Endothelial cell of umbilical vein (primary cell): Measurements from ENCODE around the gene CABYR.

Experiments
- FOS ChIP-seq: IDR thresholded peaks from 2 replicates; pipeline ENCODE4 v1.6.1; 2011; ENCODE audit warnings: mild to moderate bottlenecking, low read length, moderate library complexity, borderline replicate concordance; ENCODE audit not compliant: insufficient read depth
- GATA2 ChIP-seq: IDR thresholded peaks from 2 replicates; pipeline ENCODE4 v1.7.0; 2011; ENCODE audit warnings: low read depth, mild to moderate bottlenecking, moderate library complexity, mixed read lengths, low read length; ENCODE audit not compliant: insufficient read length, insufficient read depth
- MYC ChIP-seq: IDR thresholded peaks from one replicate; pipeline ENCODE4 v1.6.1; 2011; ENCODE audit warnings: mild to moderate bottlenecking, low read depth, low read length
- POLR2A ChIP-seq: IDR thresholded peaks from 2 replicates; pipeline ENCODE4 v1.6.1; 2012; ENCODE audit warnings: low read depth, mild to moderate bottlenecking, control low read depth, low read length
- POLR2AphosphoS5 ChIP-seq: IDR thresholded peaks from 2 replicates; pipeline ENCODE4 v1.6.1; 2012; ENCODE audit warnings: low read depth, mild to moderate bottlenecking, control low read depth, low read length, moderate library complexity; ENCODE audit not compliant: insufficient read depth
- TF ChIP-seq, protein P1 (sequence below): IDR thresholded peaks from 2 replicates; pipeline ENCODE4 v1.6.1; 2011; ENCODE audit not compliant: insufficient read depth, insufficient read length
- TF ChIP-seq, protein P2 (sequence below), 2 donors: IDR thresholded peaks; 1 replicate in 1 of 2; 2 replicates in 1 of 2; pipeline ENCODE4 v1.5.1; 2011; ENCODE audit warnings: low read length in 2 of 2, mild to moderate bottlenecking in 2 of 2, moderate library complexity in 2 of 2, control low read depth in 1 of 2, inconsistent platforms in 1 of 2, low read depth in 1 of 2; ENCODE audit not compliant: insufficient read depth in 1 of 2; ENCODE audit errors: extremely low read depth in 1 of 2

DNA sequence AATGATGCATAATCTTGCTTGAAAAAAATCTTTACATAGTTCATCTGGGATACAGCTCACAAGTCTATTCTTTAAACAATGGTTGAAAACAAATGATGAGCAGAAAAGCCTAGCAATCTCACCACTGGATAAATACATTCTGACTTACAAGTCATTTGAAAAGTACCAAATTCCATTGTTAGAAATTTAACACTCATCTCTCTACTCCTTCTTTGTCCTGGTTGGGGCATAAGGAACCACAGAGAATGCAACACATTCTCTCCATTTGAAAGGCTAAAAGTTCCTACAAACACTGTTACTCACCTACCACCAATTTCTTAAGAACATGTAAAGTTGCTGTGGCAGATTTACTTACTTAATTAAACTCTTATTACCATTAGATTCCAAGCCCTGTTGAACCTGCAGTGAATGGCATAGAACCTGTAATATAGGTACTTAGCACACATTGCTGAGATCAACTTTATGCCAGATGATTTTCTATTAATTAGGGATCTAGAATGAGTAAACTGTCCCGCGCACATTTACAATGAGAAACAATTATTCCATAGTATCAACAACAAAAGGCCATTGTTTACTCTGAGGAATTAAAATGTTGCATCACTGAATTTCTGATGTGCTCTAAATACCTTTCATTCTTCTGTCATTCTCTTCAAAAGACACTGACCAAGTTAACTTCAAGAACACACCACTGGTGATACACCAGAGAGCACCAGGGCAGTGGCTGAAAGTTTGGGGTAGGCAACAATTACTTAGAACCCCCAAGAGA, 69.6 kb downstream of the CABYR start:
- no peak for TF ChIP-seq GATA2
- TF ChIP-seq, protein P1, sequence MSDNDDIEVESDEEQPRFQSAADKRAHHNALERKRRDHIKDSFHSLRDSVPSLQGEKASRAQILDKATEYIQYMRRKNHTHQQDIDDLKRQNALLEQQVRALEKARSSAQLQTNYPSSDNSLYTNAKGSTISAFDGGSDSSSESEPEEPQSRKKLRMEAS = no peak
- TF ChIP-seq POLR2A = no peak
- no peak for TF ChIP-seq FOS
- TF ChIP-seq, protein P2, sequence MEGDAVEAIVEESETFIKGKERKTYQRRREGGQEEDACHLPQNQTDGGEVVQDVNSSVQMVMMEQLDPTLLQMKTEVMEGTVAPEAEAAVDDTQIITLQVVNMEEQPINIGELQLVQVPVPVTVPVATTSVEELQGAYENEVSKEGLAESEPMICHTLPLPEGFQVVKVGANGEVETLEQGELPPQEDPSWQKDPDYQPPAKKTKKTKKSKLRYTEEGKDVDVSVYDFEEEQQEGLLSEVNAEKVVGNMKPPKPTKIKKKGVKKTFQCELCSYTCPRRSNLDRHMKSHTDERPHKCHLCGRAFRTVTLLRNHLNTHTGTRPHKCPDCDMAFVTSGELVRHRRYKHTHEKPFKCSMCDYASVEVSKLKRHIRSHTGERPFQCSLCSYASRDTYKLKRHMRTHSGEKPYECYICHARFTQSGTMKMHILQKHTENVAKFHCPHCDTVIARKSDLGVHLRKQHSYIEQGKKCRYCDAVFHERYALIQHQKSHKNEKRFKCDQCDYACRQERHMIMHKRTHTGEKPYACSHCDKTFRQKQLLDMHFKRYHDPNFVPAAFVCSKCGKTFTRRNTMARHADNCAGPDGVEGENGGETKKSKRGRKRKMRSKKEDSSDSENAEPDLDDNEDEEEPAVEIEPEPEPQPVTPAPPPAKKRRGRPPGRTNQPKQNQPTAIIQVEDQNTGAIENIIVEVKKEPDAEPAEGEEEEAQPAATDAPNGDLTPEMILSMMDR (IDR thresholded peaks at IDR 0.05; ENCODE audit: extremely low read depth in 1 of 2, insufficient read depth in 1 of 2, low read depth in 1 of 2, low read length in 2 of 2) = no peak
- TF ChIP-seq POLR2AphosphoS5 = no peak
- no peak for TF ChIP-seq MYC
